SK-N-MC (cell line): ENCODE results near the gene PXT1.

ENCODE experiments used
- EZH2 ChIP-seq: fragments of 200-600 bp; sonication (generic); IDR thresholded peaks from one replicate; pipeline ENCODE4 v1.6.1; 2017; ENCODE audit warnings: antibody characterized with exemption
- FOXP2 ChIP-seq: optimal IDR thresholded peaks from 2 replicates; pipeline ENCODE3; 2011; ENCODE audit warnings: mild to moderate bottlenecking, moderate library complexity; ENCODE audit not compliant: insufficient read depth; ENCODE audit errors: extremely low read length, control extremely low read depth
- POLR2AphosphoS5 ChIP-seq: IDR thresholded peaks from 2 replicates; pipeline ENCODE4 v1.6.1; 2012; ENCODE audit warnings: mild to moderate bottlenecking, low read depth, low read length, borderline replicate concordance

DNA sequence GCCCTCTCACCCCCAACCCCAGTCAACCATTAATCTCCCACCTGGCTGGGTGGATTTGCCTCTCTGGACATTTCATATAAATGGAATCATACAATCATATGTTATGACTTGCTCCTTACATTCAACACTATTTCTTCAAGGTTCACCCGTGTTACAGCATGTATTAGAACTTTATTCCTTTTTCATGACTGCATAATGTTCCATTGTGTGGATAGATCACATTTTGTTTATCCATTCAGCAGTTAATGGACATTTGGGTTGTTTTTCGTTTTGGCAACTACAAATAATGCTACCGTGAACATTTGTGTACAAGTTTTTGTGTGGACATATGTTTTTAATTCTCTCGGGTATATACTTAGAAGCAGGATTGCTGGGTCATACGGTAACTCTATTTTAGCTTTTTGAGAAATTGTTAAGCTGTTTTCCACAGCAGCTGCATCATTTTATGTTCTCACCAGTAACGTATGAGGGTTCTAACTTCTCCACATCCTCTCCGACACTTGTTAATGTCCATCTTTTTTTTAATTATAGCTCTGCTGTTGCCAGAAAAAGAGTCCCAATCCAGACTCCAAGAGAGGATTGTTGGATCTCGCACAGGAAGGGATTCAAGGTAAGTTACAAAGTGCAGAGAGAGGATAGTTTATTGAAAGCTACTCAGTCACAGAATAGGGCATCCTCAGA lies 90.0 kb downstream of the PXT1 start:
- TF ChIP-seq EZH2 (no peak), POLR2AphosphoS5 (no peak), FOXP2 (no peak)
